D721Med (cell line): ENCODE results near the gene XYLT2.

Source experiments
- DNase-seq: peaks from one replicate; pipeline ENCODE4 v3.0.0; 2011; ENCODE audit warnings: low spot score; ENCODE audit not compliant: insufficient read length
- FAIRE-seq: peaks from 2 replicates; lab custom pipeline; 2011; peaks lifted over from hg19 to GRCh38; lab: Jason Lieb, UNC
- CTCF ChIP-seq: IDR thresholded peaks from 2 replicates; pipeline ENCODE4 v1.5.1; 2012; ENCODE audit warnings: mild to moderate bottlenecking, control low read depth; ENCODE audit not compliant: insufficient read depth; ENCODE audit errors: missing control alignments

XYLT2 gene

GRCh38 chr17:50344731-50345365 is 1.1 kb upstream of the XYLT2 start:
- FAIRE-seq (no peak), DNase-seq (no peak)
- TF ChIP-seq CTCF = no peak

- no peak for TF ChIP-seq CTCF
- DNase-seq (no peak), FAIRE-seq (no peak)
Observed at GRCh38 chr17:50346313-50347116, 589 bp downstream of the XYLT2 start.

GRCh38 chr17:50347117-50347893 is 1.4 kb downstream of the XYLT2 start:
- no peak for FAIRE-seq
- no peak for DNase-seq
- TF ChIP-seq CTCF = no peak

GRCh38 chr17:50347894-50348291 is 2.0 kb downstream of the XYLT2 start:
- DNase-seq (no peak), FAIRE-seq (no peak)
- no peak for TF ChIP-seq CTCF

- FAIRE-seq (no peak), DNase-seq (no peak)
- TF ChIP-seq CTCF = no peak
Observed at GRCh38 chr17:50348522-50349242, 2.8 kb downstream of the XYLT2 start.

GRCh38 chr17:50349243-50349600 is 3.3 kb downstream of the XYLT2 start:
- no peak for FAIRE-seq
- no peak for DNase-seq
- TF ChIP-seq CTCF = no peak
